OCI-M2 (cell line): Measurements from ENCODE around the gene SH2D2A.
A peak's percentile ranks its signal among the peaks of the same experiment; 100 is the strongest.
"Not testable (repeated sequence)": the region's sequence is repeated elsewhere in the genome, so short reads cannot be mapped to it uniquely, and the experiment has no call there.

Experiments used
- DNase-seq: peaks from one replicate; lab custom pipeline; 2025; ENCODE audit not compliant: unreplicated experiment; lab: John Stamatoyannopoulos, UW

SH2D2A gene

DNA sequence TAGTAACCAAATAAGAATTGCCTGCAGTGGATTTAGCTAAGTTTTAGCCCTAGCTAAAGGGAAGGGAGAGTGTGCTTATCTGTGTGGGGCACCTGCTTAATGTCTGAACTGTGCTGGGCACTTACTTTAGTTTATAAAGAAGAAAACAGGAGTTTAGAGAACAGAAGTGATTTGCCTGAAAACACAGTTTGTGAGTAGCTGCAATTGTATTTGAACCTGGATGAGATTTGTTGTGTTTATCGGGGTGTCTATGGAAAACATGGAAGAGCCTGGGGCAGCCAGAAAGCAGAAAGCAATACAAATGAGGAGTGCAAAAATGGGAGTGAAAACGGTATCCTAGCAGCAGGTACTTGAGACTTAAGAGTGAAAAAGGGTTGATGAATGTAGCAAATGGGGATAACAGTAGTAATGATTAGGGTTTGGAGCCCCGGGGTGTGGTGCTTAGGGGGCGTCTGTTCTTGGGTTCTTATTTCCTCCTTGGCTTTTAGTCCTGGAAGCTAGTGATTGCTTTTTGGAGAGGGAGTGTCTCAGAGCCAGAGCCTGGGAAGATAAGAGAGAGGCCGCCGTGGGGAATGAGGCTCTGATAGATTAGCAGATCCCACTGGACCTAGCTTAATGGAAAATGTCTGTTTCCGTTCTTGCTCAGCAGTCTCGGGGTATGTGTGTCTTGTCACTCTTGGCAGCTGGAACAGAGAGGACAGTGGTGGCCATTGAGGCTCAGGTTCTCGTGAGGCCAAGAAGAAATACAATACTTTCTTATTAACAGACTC, 43.7 kb downstream of the SH2D2A start:
- DNase-seq: no peak

GRCh38 chr1:156772222-156772621, 44.4 kb downstream of the SH2D2A start:
- no peak for DNase-seq

- DNase-seq: no peak
Observed at GRCh38 chr1:156768610-156769295, 47.9 kb downstream of the SH2D2A start.

DNA sequence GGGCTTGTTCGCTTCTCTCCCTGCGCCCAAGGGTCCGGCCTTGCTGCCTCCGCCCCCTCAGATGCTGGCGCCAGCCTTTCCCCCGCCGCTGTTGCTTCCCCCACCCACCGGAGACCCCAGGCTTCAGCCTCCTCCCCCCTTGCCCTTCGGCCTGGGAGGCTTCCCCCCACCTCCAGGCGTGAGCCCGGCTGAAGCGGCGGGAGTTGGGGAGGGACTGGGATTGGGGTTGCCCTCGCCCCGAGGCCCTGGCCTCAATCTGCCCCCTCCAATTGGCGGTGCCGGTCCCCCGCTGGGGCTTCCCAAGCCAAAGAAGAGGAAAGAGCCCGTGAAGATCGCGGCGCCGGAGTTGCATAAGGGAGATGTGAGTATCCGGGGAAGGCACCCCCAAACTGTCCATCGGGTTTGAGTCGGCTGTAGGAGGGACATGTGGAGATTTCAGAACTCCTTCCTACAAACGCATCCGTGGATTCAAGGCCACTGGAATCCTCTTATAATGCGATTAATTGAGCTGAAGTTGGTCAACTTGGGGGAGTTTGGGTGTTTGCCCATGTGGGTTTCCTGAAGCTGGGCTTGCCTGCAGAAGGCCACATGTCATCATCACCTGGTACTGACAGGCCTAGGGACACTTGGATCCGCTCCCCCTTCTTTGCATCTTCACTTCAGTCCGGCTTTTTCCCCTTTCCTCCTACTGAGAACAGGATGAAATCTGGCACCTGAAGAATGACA, 48.6 kb downstream of the SH2D2A start:
- DNase-seq: no peak

DNA sequence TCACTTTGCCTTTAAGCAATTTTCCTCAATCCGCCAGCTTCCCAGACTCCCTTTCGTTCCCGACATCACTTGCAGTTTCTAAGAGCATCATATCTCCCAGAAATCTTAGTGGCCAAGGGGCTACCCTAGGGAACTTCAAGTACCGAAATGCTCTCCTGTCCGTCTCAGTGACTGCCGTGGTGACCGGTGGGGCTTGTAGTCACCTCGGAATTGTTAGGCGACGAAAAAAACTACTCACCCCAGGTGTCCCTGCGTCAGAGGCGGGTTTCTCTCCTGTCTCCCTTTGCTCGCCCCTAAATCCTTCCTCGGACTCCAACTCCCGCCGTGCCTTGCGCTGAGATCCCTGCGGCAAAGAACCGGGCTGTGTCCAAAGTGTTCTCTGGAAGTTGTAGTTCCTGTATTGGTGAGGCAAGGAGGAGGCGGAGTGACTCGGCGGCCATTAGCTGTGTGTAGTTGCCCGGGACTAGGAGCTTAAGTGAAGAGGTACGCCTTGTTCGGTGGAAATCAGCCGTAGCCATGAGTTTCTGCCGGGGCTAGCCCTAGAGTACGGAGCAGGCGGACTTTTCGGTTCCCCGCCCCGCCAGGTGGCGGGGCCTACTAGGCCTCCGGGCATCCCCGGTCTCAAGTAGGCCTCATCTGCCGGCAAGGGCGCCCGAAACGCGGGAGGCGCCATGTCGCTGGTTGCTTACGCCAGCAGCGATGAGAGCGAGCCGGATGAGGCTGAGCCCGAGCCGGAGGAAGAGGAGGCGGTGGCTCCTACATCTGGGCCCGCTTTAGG, 49.4 kb downstream of the SH2D2A start, which contains the start of gene PRCC:
Gene PRCC (plus strand): TSS at position 435 of the 778 bp plus-strand sequence. CDS start 237 bp downstream, at position 672.
- peak; percentile 82 for DNase-seq

- no peak for DNase-seq
Observed at GRCh38 chr1:156766298-156767100, 50.1 kb downstream of the SH2D2A start.

DNA sequence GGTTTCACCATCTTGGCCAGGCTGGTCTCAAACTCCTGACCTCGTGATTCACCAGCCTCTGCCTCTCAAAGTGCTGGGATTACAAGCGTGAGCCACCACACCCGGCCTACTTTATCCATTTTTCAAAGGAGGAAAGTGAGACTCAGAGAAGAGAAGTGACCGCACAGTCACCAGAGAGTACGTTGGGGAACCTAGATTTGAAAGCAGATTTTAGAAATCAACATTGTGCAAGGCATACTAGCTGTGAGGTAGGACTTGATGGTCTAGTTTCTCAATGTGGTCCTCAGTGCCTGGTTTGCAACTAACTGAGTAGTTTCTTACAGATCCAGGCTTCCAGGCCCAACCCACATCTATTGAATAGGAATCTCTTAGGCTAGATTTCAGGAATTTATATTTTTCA, 51.0 kb downstream of the SH2D2A start:
- DNase-seq: no peak

GRCh38 chr1:156765136-156765535, 51.5 kb downstream of the SH2D2A start:
- not testable (repeated sequence) for DNase-seq

- no peak for DNase-seq
Observed at GRCh38 chr1:156760796-156761104, 55.9 kb downstream of the SH2D2A start.

GRCh38 chr1:156760092-156760795, 56.4 kb downstream of the SH2D2A start:
- no peak for DNase-seq

DNA sequence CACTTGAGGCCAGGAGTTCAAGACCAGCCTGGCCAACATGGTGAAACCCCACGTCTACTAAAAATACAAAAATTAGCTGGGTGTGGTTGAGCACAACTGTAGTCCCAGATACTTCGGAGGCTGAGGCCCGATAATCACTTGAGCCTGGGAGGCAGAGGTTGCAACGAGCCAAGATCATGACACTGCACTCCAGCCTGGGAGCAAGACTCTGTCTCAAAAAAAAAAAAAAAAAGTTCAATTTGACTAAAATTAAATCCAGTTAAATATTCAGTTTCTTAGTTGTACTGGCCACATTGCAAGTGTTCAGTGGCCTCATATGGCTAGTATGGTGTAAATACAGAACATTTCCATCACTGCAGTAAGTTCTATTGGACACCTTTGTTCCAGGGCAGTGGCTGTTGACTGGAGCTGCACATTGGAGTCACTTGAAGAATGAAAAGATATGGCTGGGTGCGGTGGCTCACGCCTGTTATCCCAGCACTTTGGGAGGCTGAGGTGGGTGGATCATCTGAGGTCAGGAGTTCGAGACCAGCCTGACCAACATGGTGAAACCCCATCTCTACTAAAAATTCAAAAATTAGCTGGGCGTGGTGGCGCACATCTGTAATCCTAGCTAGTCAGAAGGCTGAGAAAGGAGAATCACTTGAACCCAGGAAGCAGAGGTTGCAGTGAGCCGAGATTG, 58.9 kb downstream of the SH2D2A start:
- not testable (repeated sequence) for DNase-seq

DNA sequence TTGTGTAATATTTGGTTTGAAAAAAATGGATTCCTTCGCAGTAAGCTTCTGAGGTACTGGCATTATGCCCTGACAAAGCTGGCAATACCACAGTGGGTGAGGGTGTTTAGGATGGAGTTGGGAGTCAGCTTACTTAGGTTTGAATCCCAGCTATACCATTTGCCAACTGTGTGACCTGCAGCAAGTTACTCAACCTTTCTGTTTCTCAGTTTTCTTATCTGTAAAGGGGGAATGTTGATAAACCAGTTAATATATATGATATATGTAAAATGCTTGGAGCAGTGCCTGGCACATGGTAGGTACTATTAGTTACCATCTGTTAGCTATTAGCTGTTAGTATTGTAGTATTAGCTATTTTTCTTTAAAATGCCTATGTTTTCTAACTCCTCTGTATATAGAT, 60.3 kb downstream of the SH2D2A start:
- no peak for DNase-seq
